Calu3 (cell line): ENCODE data around the gene DSEL. TPM values are rescaled to one million over a fixed set of nuclear protein-coding genes. Genes with fewer than 3 reads are reported as not detected.

Experiments used
- Bru-seq: library from RNA; stranded (reverse); fragments of 400-500 nt; gene quantifications from one replicate; lab custom pipeline; 2021; lab: Mats Ljungman, UMichigan
- BruChase-seq, 2 experiments: library from RNA; stranded (reverse); fragments of 400-500 nt; gene quantifications; one replicate each; lab custom pipeline; 2021; lab: Mats Ljungman, UMichigan
- BruUV-seq: library from RNA; stranded (reverse); fragments of 400-500 nt; replicated peaks from 2 replicates; lab custom pipeline; 2021; lab: Mats Ljungman, UMichigan
- CTCF ChIA-PET: fragments of 300-600 bp; sonication (Branson Sonifier 250); formaldehyde crosslinking; loops from one replicate; lab custom pipeline; 2022; ENCODE audit warnings: antibody characterized with exemption; lab: Charles Lee
- DNase-seq: peaks from one replicate; pipeline ENCODE4 v3.0.0; 2022
- H3K27ac Mint-ChIP-seq: one replicate; pipeline ENCODE4 v1.8.0; 2022; ENCODE audit warnings: mixed read lengths; ENCODE audit not compliant: unreplicated experiment
- H3K27me3 Mint-ChIP-seq: one replicate; pipeline ENCODE4 v1.8.0; 2022; ENCODE audit warnings: mixed read lengths; ENCODE audit not compliant: unreplicated experiment
- H3K36me3 Mint-ChIP-seq: one replicate; pipeline ENCODE4 v1.8.0; 2022; ENCODE audit warnings: mild to moderate bottlenecking, moderate library complexity, mixed read lengths; ENCODE audit not compliant: insufficient read depth, unreplicated experiment
- H3K4me1 Mint-ChIP-seq: one replicate; pipeline ENCODE4 v1.8.0; 2022; ENCODE audit warnings: mild to moderate bottlenecking, low read depth, mixed read lengths; ENCODE audit not compliant: unreplicated experiment
- H3K4me3 Mint-ChIP-seq: one replicate; pipeline ENCODE4 v1.8.0; 2022; ENCODE audit warnings: mild to moderate bottlenecking, low read depth, moderate library complexity, mixed read lengths; ENCODE audit not compliant: unreplicated experiment
- H3K9me3 Mint-ChIP-seq: one replicate; pipeline ENCODE4 v1.8.0; 2022; ENCODE audit warnings: low read depth, mixed read lengths; ENCODE audit not compliant: unreplicated experiment
- intact Hi-C: fragments of 100-400 bp; cut with micrococcal nuclease; formaldehyde crosslinking; loops from one replicate; pipeline ENCODE4 v1.10.0; 2022; ENCODE audit not compliant: unreplicated experiment
- long read RNA-seq: library from polyadenylated mRNA; stranded (forward); transcript quantifications from one replicate; pipeline ENCODE4 v2.0.0, GENCODE V29; 2022
- total RNA-seq: library from RNA; stranded (reverse); gene quantifications from 2 replicates; pipeline ENCODE4 v1.2.3, GENCODE V29; 2022
- TF ChIP-seq, protein P1 (sequence below): fragments of 200-600 bp; IDR thresholded peaks from one replicate; pipeline ENCODE4 v1.8.0; 2022; ENCODE audit warnings: antibody characterized with exemption; ENCODE audit not compliant: unreplicated experiment

Gene DSEL
- 28.0 and 32.2 TPM in 2 replicates for total RNA-seq
- percentile 97 among the genes with signal in this experiment for Bru-seq, nascent RNA
- BruChase-seq, experiment 1, labeled RNA remaining after a 6-hour chase = percentile 99 among the genes with signal in this experiment
- percentile 99 among the genes with signal in this experiment for BruChase-seq, experiment 2, labeled RNA remaining after a 2-hour chase
- long read RNA-seq, full-length matches to known transcripts = 16 of 28 reads
- long read RNA-seq, partial matches to known transcripts = 0 of 28 reads
- long read RNA-seq, other reads (novel, unspliced or antisense) = 12 of 28 reads

DNA sequence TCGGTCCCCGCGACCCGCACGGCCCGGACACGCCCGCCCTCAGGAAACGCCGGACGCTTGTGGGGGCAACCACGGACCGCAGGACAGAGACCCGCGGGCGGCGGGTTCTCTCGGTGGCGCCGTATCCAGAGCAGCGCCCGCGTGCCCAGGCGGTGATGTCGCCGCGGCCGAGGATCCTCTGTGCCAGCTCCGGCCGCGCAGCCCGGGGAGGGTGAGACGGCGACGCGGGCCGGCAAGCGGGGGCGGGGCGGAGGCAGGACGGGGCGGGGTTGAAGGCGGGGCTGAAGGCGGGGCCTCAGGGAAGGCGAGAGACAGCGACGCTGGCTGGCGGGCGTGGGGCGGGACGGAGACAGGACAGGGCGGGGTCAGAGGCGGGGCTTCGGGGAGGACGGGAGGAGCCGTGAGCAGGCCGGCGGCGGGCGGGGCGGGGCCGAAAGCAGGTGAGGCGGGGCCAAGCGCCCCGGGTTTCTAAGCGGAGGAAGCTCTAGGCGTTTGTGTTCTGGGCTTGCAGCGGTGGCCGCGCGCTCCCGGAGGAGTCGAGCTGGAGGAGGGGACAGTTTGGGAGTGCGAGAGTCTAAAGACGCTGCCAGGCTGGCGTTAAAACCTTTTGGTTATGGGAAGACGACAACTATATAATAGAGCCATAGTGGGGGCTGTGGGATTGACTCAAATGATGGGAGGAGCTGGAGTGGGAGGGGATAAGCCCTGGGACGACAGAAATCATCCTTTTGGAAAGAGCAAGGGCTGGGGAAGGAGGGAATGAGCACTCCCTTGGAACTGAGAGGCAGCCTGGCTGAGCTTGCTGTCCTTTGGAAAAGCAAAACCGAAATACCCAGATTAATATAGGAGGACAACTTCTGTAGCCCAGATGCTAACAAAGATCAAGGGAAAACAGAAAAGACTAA, at the start of gene DSEL:
TSS of gene DSEL (minus strand) at position 182 of the 905 bp plus-strand sequence. CDS start 2,112 bp downstream, outside the sequence.
- intact Hi-C loops = loop anchor here (1.0 to 5.0 kb wide), 5 partner anchors 104 to 1106 kb away; no protein-coding TSS in a partner anchor
- BruUV-seq = no TSS peak
- H3K27ac Mint-ChIP-seq = peak within 1 kb of the TSS; percentile 66
- DNase-seq = peak; percentile 99
- H3K4me3 Mint-ChIP-seq = peak within 1 kb of the TSS; percentile 85
- H3K9me3 Mint-ChIP-seq = no peaks in the 10 kb centered on the region
- peaks cover 38% of the 10 kb centered on the region for H3K36me3 Mint-ChIP-seq
- TF ChIP-seq, protein P1, sequence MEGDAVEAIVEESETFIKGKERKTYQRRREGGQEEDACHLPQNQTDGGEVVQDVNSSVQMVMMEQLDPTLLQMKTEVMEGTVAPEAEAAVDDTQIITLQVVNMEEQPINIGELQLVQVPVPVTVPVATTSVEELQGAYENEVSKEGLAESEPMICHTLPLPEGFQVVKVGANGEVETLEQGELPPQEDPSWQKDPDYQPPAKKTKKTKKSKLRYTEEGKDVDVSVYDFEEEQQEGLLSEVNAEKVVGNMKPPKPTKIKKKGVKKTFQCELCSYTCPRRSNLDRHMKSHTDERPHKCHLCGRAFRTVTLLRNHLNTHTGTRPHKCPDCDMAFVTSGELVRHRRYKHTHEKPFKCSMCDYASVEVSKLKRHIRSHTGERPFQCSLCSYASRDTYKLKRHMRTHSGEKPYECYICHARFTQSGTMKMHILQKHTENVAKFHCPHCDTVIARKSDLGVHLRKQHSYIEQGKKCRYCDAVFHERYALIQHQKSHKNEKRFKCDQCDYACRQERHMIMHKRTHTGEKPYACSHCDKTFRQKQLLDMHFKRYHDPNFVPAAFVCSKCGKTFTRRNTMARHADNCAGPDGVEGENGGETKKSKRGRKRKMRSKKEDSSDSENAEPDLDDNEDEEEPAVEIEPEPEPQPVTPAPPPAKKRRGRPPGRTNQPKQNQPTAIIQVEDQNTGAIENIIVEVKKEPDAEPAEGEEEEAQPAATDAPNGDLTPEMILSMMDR = no peak
- peaks cover 20% of the 10 kb centered on the region for H3K4me1 Mint-ChIP-seq
- CTCF ChIA-PET = interaction anchor here (0.6 to 3.0 kb wide), 10 partner anchors 9 to 1928 kb away, joined by 3 to 15 read pairs (median 4); no protein-coding TSS in a partner anchor
- no peaks in the 10 kb centered on the region for H3K27me3 Mint-ChIP-seq

DNA sequence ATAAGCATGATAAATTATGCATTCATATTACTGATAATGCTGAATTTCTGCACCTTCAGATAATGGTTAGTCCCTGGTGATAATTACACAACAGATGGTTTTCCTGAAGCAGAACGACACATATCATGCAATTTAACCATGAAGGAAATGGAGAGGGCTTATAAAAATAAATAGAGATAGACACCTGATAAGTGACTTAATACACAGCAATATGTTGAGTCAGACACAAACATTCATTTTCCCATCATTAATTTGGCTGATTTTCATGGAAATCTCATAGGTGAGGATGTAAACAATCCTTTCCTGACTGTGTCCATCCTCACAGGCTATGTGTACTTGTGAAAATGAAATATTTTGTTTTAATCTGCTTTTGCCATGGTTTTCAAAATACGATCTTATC, 36.9 kb upstream of the DSEL start:
- peaks cover 7% of the 10 kb centered on the region for H3K4me1 Mint-ChIP-seq
- no peak for DNase-seq
- intact Hi-C loops = no loop called here
- no peaks in the 10 kb centered on the region for H3K9me3 Mint-ChIP-seq
- no peak overlapping the region for H3K27ac Mint-ChIP-seq
- no TSS peak for BruUV-seq
- no peaks in the 10 kb centered on the region for H3K27me3 Mint-ChIP-seq
- TF ChIP-seq, protein P1 = no peak
- CTCF ChIA-PET = no interaction called here
- H3K36me3 Mint-ChIP-seq = no peaks in the 10 kb centered on the region
- H3K4me3 Mint-ChIP-seq = no peak overlapping the region

DNA sequence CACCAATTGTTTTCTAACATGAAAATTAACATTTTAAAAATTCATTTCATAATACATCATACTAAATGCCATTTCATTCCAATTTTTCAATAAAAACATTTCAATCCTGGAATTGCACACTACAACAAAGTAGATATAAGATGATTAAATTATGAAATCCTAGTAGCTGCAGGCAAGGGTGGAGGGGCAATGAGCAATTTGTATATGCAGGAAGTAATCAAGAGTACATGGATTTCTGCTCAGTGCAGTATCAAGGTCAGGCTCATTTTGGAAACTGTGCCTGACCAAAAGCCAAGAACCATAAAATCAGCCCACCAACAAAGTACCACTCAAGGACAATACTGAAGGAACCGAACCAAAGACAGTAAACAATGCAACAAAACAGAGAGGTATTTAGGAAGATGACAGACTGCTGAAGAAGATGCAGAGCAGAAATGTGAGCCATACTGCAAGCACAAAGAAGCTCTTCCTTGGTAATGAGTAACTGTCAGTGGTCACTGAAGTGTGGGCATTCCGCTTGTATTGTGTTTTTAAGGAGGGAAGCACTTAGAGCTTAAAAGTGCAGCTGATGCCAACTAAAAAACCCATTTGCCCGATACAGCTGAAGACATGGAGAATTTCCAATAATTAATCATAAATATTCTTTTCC, 34.5 kb upstream of the DSEL start:
- no TSS peak for BruUV-seq
- H3K27ac Mint-ChIP-seq = no peak overlapping the region
- no peaks in the 10 kb centered on the region for H3K36me3 Mint-ChIP-seq
- CTCF ChIA-PET = no interaction called here
- intact Hi-C loops = no loop called here
- H3K4me1 Mint-ChIP-seq = peaks cover 7% of the 10 kb centered on the region
- TF ChIP-seq, protein P1 = no peak
- no peak for DNase-seq
- H3K9me3 Mint-ChIP-seq = no peaks in the 10 kb centered on the region
- no peak overlapping the region for H3K4me3 Mint-ChIP-seq
- H3K27me3 Mint-ChIP-seq = no peaks in the 10 kb centered on the region

DNA sequence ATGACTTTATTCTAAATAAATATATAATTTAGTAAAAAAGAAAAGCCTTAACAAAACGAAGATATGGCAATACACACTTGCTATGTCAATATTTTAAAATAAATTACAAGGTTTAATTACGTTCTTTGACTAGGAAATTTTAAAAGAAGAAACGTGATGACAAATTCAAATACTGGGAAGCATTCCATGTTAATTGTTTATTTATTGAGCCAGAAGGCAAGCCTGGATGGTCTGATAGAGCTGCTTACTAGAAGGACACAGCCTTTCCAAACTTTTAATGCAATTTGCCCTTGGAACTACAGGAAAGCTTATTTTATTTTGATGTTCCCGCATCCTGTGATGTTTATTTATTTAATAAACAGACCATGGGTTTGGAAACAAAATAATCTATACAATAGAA, 33.4 kb upstream of the DSEL start:
- Mint-ChIP-seq H3K4me1 (peaks cover 7% of the 10 kb centered on the region), H3K9me3 (no peaks in the 10 kb centered on the region), H3K27me3 (no peaks in the 10 kb centered on the region), H3K4me3 (no peak overlapping the region), H3K36me3 (no peaks in the 10 kb centered on the region), H3K27ac (no peak overlapping the region)
- intact Hi-C loops = no loop called here
- no TSS peak for BruUV-seq
- TF ChIP-seq, protein P1 = no peak
- no peak for DNase-seq
- CTCF ChIA-PET = no interaction called here
